Spinal cord (tissue), 10 donors: ENCODE data around the gene ANKRD33. TPM values are rescaled to one million over a fixed set of nuclear protein-coding genes. Genes with fewer than 3 reads are reported as not detected.
A peak's percentile ranks its signal among the peaks of the same experiment; 100 is the strongest.

Experiments
- DNase-seq, 6 donors: peaks; one replicate each; pipeline versions ENCODE4 v3.0.0 to v3.0.0-alpha.2; 2013 to 2015; ENCODE audit warnings: low spot score in 6 of 6, low read depth in 4 of 6
- H3K27ac ChIP-seq: one replicate; pipeline ENCODE4 v1.5.1; 2013; ENCODE audit warnings: low read depth, low read length, control low read depth
- H3K27me3 ChIP-seq: one replicate; pipeline ENCODE4 v1.6.1; 2013; ENCODE audit warnings: low read length; ENCODE audit not compliant: control insufficient read depth, insufficient read depth
- H3K36me3 ChIP-seq: one replicate; pipeline ENCODE4 v1.6.1; 2013; ENCODE audit warnings: low read length; ENCODE audit not compliant: control insufficient read depth, insufficient read depth
- H3K4me1 ChIP-seq: one replicate; pipeline ENCODE4 v1.6.1; 2013; ENCODE audit warnings: low read length; ENCODE audit not compliant: control insufficient read depth, insufficient read depth
- H3K4me3 ChIP-seq: one replicate; pipeline ENCODE4 v1.5.1; 2013; ENCODE audit warnings: low read depth, low read length, control low read depth
- H3K9me3 ChIP-seq: one replicate; pipeline ENCODE4 v1.6.1; 2013; ENCODE audit warnings: low read length; ENCODE audit not compliant: control insufficient read depth, insufficient read depth
- WGBS: methylation state at CpG from one replicate; pipeline ENCODE4 v1.1.5; 2013; ENCODE audit warnings: missing lambda C conversion rate; ENCODE audit not compliant: insufficient coverage; 5-methylcytosine and 5-hydroxymethylcytosine counted together
- polyA plus RNA-seq, 2 donors: library from polyadenylated mRNA; unstranded; fragments of 120-200 nt; gene quantifications; one replicate each; pipeline ENCODE4 v1.2.1, GENCODE V29; 2013; ENCODE audit not compliant: insufficient read length in 2 of 2
- total RNA-seq, 2 donors: library from RNA; depleted of rRNA in 1 of 2; stranded (reverse); fragments of 120-200 nt in 1 of 2; fragments of >200 nt in 1 of 2; gene quantifications; one replicate each; pipeline versions ENCODE4 v1.2.3 to v1.2.4, GENCODE V29; 2013 to 2014
- donor health status: healthy.

Gene ANKRD33
- total and polyA plus RNA-seq, 4 donors = 0.14 to 0.21 (median 0.17) TPM; not detected in 1

- WGBS = 98% methylated on average over 11 of the region's 12 CpGs
- Histone ChIP-seq H3K4me1 (peaks cover 55% of the 10 kb centered on the region), H3K27me3 (peaks cover 9% of the 10 kb centered on the region)
Observed at GRCh38 chr12:51867796-51868428, 20.0 kb upstream of the ANKRD33 start.

DNA sequence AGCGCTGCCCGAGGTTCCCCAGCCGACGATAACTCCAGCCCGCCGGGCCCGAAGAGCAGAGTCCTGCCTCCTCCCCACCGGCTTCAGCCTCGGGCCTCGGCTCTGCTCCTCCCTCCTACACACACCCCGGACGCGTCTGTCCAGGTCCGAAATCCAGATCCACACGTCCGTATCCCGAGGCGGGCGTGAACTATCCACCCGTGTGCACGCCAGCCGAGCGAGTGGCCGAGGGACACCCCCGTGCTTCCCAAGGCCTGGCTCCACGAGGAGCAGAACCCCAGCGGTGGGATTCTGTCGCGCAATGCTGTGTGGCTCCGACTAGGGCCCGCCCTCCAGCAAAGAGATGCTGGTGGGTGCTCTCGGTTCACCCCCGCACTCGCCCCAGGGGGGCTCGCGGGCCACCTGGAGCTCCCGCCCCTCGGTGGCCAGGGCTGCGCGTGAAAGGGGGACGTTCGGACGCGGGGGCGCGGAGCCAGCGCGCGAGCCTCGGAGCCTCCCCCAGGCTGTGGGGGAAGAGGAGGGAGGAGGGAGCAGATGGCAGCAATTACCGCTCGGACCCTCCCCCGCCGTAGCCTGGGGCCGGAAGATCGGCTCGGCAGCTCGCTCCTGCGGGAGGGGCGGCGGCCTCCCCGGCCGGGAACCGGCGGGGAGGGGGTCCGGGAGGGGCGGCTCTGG, 18.9 kb upstream of the ANKRD33 start:
- H3K27ac ChIP-seq = no peak overlapping the region
- peak in 2 of 6 donors; percentile 63 to 74 for DNase-seq

More at GRCh38 chr12:51867796-51868428, 20.0 kb upstream of the ANKRD33 start:
- H3K9me3 ChIP-seq = no peaks in the 10 kb centered on the region
- H3K4me3 ChIP-seq = no peak overlapping the region
- no peak overlapping the region for H3K27ac ChIP-seq
- no peaks in the 10 kb centered on the region for H3K36me3 ChIP-seq
- no peak for DNase-seq

GRCh38 chr12:51869496-51869865, 18.4 kb upstream of the ANKRD33 start:
- no peak overlapping the region for H3K27ac ChIP-seq
- peaks cover 9% of the 10 kb centered on the region for H3K27me3 ChIP-seq
- H3K36me3 ChIP-seq = no peaks in the 10 kb centered on the region
- WGBS = 17% methylated on average over 19 of the region's 20 CpGs
- H3K4me3 ChIP-seq = peak overlapping the region; percentile 4
- peaks cover 39% of the 10 kb centered on the region for H3K4me1 ChIP-seq
- DNase-seq = no peak
- no peaks in the 10 kb centered on the region for H3K9me3 ChIP-seq

More for the DNA sequence above, 18.9 kb upstream of the ANKRD33 start:
- Histone ChIP-seq H3K9me3 (no peaks in the 10 kb centered on the region), H3K4me1 (peaks cover 45% of the 10 kb centered on the region), H3K4me3 (peak overlapping the region; percentile 58), H3K27me3 (peaks cover 9% of the 10 kb centered on the region), H3K36me3 (no peaks in the 10 kb centered on the region)
- 2% methylated on average over 67 of the region's 67 CpGs for WGBS

GRCh38 chr12:51869931-51870330, 18.0 kb upstream of the ANKRD33 start:
- no peak for DNase-seq
- 54% methylated on average over 3 of the region's 3 CpGs for WGBS
- no peaks in the 10 kb centered on the region for H3K9me3 ChIP-seq
- H3K27ac ChIP-seq = no peak overlapping the region
- H3K4me3 ChIP-seq = no peak overlapping the region
- no peaks in the 10 kb centered on the region for H3K36me3 ChIP-seq
- H3K27me3 ChIP-seq = peaks cover 9% of the 10 kb centered on the region
- H3K4me1 ChIP-seq = peaks cover 35% of the 10 kb centered on the region

DNA sequence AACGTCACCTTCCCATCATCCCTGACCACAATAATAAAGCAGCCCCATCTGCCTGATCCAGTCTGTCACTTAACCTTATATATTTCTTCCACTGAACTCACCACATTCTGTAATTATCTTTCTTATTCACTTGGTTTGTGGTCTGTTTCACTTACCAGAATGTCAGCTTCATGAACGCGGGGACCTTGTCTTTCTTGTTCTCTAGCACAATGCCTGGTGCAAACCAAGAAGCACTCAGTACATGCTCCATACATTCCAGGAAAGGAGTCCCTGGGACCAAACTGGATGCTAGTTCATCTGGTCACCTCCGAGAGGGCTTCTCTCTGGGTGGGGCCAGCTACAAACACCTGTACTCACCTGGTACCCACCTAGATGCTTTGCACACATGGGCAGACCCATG, 17.4 kb upstream of the ANKRD33 start:
- Histone ChIP-seq H3K4me3 (no peak overlapping the region), H3K27ac (no peak overlapping the region), H3K9me3 (no peaks in the 10 kb centered on the region), H3K27me3 (peaks cover 9% of the 10 kb centered on the region), H3K4me1 (peaks cover 29% of the 10 kb centered on the region), H3K36me3 (no peaks in the 10 kb centered on the region)
- WGBS = 60% methylated on average over 3 of the region's 4 CpGs
- DNase-seq = no peak

DNA sequence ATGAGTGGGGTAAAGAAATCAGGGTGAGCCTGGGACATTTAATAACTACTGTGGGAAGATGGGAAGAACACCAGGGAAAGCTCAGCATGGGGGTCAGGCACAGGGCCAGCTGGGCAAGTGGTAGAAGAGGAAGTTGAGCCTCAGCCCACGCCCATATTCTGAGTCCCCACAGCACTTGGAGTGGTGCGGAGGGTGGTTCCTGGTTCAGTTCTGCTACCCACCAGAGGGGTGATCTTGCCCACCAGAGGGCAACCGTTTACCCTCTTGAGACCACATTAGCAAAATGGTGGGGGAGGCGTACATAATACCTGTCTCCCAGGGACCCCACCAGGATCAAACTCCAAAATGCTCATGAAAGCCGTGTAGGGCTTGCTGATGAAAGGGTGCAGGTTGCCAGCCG, 16.8 kb upstream of the ANKRD33 start:
- DNase-seq = no peak
- no peaks in the 10 kb centered on the region for H3K36me3 ChIP-seq
- peaks cover 9% of the 10 kb centered on the region for H3K27me3 ChIP-seq
- no peak overlapping the region for H3K4me3 ChIP-seq
- peaks cover 24% of the 10 kb centered on the region for H3K4me1 ChIP-seq
- 89% methylated on average over 4 of the region's 6 CpGs for WGBS
- H3K9me3 ChIP-seq = no peaks in the 10 kb centered on the region
- no peak overlapping the region for H3K27ac ChIP-seq

GRCh38 chr12:51871918-51872688, 15.8 kb upstream of the ANKRD33 start:
- no peak overlapping the region for H3K27ac ChIP-seq
- H3K36me3 ChIP-seq = no peaks in the 10 kb centered on the region
- 40% methylated on average over 1 of the region's 17 CpGs for WGBS
- H3K4me3 ChIP-seq = no peak overlapping the region
- peaks cover 9% of the 10 kb centered on the region for H3K27me3 ChIP-seq
- H3K9me3 ChIP-seq = no peaks in the 10 kb centered on the region
- no peak for DNase-seq
- H3K4me1 ChIP-seq = peaks cover 24% of the 10 kb centered on the region

DNA sequence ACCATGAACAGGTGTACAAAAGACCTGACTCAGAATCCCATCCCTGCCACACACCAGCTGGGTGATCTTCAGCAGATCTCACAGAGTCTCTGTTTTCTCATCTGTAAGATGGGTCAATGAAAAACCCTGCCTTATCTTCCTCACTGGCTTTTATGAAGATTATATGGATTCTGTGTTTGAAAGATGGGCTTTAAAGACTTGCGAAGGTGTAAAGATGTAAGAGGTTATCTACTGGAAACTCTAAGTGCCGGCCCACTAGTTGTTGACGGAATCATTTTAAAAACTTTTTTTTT, 15.3 kb upstream of the ANKRD33 start:
- Histone ChIP-seq H3K4me1 (peaks cover 24% of the 10 kb centered on the region), H3K36me3 (no peaks in the 10 kb centered on the region), H3K27ac (no peak overlapping the region), H3K27me3 (peaks cover 9% of the 10 kb centered on the region), H3K4me3 (no peak overlapping the region), H3K9me3 (no peaks in the 10 kb centered on the region)
- no peak for DNase-seq
- WGBS = no CpG with 5 or more reads among the region's 3 CpGs

DNA sequence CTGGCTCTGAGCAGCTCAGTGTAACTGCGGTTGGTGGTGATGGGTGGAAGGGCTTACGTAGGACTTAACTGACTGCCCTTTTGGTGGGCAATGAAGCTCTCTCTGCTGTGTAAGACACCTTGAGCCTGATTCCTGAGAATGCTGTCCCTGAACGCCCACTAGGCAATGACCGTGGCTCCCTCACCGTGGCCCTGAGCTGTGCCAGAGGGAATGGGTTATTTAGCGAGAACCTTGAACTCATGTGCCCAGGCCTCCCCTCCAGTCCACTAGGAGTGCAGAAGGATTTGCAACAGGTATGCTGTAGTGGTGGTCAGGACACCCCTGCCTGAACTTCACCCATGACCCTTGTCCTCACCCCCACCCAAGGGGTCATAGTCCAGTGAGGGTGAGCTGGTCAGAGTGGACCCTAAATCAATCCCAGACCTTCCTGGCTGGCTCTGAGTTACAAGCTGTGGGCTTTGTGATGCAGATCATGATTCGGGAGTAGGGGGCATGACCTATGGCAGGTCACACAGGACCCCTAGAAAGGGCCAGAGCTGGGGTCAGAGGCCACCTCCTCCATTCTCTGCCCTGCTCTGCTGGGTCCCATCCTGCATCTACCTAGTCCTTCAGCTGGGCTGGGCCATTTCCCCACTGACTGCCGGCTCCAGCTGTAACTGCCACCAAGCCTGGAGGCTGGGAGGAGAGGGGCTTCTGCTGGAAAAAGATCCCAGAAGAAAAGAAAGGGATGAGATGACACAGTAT, 14.5 kb upstream of the ANKRD33 start:
- DNase-seq = no peak
- no peaks in the 10 kb centered on the region for H3K36me3 ChIP-seq

More for the DNA sequence above, 14.5 kb upstream of the ANKRD33 start:
- no peak overlapping the region for H3K27ac ChIP-seq
- WGBS = 78% methylated on average over 5 of the region's 8 CpGs
- no peak overlapping the region for H3K4me3 ChIP-seq
- H3K4me1 ChIP-seq = peaks cover 19% of the 10 kb centered on the region
- no peaks in the 10 kb centered on the region for H3K9me3 ChIP-seq
- H3K27me3 ChIP-seq = peaks cover 9% of the 10 kb centered on the region
